Natural killer cell (primary cell): Measurements from ENCODE around the gene DNAH6. TPM values are rescaled to one million over a fixed set of nuclear protein-coding genes. Genes with fewer than 3 reads are reported as not detected.

Experiments
- ATAC-seq, 3 donors: fragments of 150-1000 bp in 2 of 3; fragments of 200-7000 bp in 1 of 3; cut with Tn5 transposase; 1 replicate in 1 of 3; 2 replicates in 2 of 3; pipeline ENCODE4 v1.10.0; 2021; ENCODE audit warnings: mild to moderate bottlenecking in 2 of 3, moderate library complexity in 2 of 3
- DNase-seq, 2 donors: peaks; one replicate each; pipeline versions ENCODE4 v3.0.0 to v3.0.0-alpha.2; 2013 to 2021; ENCODE audit warnings: mixed read lengths in 1 of 2
- H3K27ac ChIP-seq: one replicate; pipeline ENCODE4 v1.5.1; 2013; ENCODE audit warnings: mild to moderate bottlenecking, low read length
- H3K27me3 ChIP-seq: one replicate; pipeline ENCODE4 v1.6.1; 2013; ENCODE audit warnings: low read length; ENCODE audit not compliant: control insufficient read depth, insufficient read depth
- H3K36me3 ChIP-seq: one replicate; pipeline ENCODE4 v1.6.1; 2013; ENCODE audit warnings: low read length; ENCODE audit not compliant: control insufficient read depth, insufficient read depth
- H3K4me1 ChIP-seq: one replicate; pipeline ENCODE4 v1.6.1; 2013; ENCODE audit warnings: low read length; ENCODE audit not compliant: control insufficient read depth, insufficient read depth
- H3K4me3 ChIP-seq: one replicate; pipeline ENCODE4 v1.5.1; 2013; ENCODE audit warnings: low read length
- H3K9me3 ChIP-seq: one replicate; pipeline ENCODE4 v1.6.1; 2013; ENCODE audit warnings: low read length; ENCODE audit not compliant: control insufficient read depth, insufficient read depth
- H3K27ac Mint-ChIP-seq, 2 donors: one replicate each; pipeline ENCODE4 v1.8.0; 2022; ENCODE audit warnings: mild to moderate bottlenecking in 2 of 2, mixed read lengths in 2 of 2, moderate library complexity in 1 of 2
- H3K27me3 Mint-ChIP-seq, 2 donors: one replicate each; pipeline ENCODE4 v1.8.0; 2022; ENCODE audit warnings: low read depth in 2 of 2, mixed read lengths in 2 of 2
- H3K36me3 Mint-ChIP-seq: one replicate; pipeline ENCODE4 v1.8.0; 2022; ENCODE audit warnings: mixed read lengths
- H3K4me1 Mint-ChIP-seq, 2 donors: one replicate each; pipeline ENCODE4 v1.8.0; 2022; ENCODE audit warnings: mixed read lengths in 2 of 2
- H3K4me3 Mint-ChIP-seq: one replicate; pipeline ENCODE4 v1.8.0; 2022; ENCODE audit warnings: mild to moderate bottlenecking, moderate library complexity, mixed read lengths
- H3K9me3 Mint-ChIP-seq, 2 donors: one replicate each; pipeline ENCODE4 v1.8.0; 2022; ENCODE audit warnings: mixed read lengths in 2 of 2
- WGBS: methylation state at CpG from one replicate; pipeline ENCODE4 v1.1.7; 2013; ENCODE audit warnings: missing lambda C conversion rate; ENCODE audit not compliant: insufficient coverage; 5-methylcytosine and 5-hydroxymethylcytosine counted together
- intact Hi-C: fragments of 100-400 bp; cut with micrococcal nuclease; formaldehyde crosslinking; loops from one replicate; pipeline ENCODE4 v1.14.2; 2022
- total RNA-seq, 4 donors: library from RNA; stranded (reverse); fragments of 120-200 nt in 1 of 4; gene quantifications; one replicate each; pipeline versions ENCODE4 v1.2.3 to v1.2.4, GENCODE V29; 2013 to 2022
- TF ChIP-seq, protein P1 (sequence below): fragments of 200-600 bp; IDR thresholded peaks from one replicate; pipeline ENCODE4 v1.8.0; 2022; ENCODE audit warnings: antibody characterized with exemption

The DNAH6 gene
- total RNA-seq, 3 donors from 2014 or later (not counting 1 experiment from before 2014, with no cell fraction given) = 0.05 to 0.60 (median 0.32) TPM

DNA sequence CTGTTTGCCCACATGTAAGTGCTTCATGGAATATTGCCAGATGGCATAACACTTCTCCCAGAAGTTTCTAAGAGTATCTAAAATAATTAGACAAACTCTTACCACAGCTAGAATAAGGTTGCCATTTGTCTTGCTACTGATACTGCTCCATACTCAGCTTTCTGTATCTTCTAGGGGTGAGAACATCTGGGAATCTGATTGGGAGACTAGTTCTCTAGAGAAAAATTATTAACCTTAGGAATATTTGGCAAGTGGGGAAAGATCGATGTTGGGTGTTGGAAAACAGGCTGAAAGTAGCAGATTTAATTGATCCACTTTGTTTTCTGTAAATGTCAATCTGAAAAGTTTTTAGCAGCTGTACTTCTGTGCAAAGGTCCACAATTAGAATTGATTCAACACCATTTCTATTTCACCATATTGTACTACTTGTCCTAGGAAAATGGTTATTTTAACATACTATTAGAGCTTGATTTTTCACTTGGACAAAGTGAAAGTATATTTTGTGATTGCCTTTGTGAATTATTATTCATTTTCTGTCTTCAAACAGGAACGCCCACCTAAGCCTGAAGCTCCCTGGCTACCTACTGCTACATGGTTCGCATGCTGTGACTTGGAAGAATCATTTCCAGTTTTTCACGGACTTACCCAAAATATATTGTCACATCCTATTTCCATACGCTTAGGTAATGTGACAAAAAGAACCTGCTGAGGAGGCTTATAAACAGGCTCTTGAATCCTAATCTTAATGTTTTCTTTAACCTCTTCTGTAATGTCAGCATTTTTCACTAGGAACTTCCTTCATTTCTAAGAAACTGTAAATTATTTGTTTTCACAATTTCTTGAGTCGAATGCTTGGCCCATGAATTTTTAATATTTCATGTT, 216.8 kb downstream of the DNAH6 start:
- Histone ChIP-seq H3K9me3 (no peaks in the 10 kb centered on the region), H3K4me3 (no peak overlapping the region), H3K27ac (no peak overlapping the region), H3K27me3 (no peaks in the 10 kb centered on the region), H3K4me1 (no peaks in the 10 kb centered on the region), H3K36me3 (no peaks in the 10 kb centered on the region)
- no peak for ATAC-seq
- H3K27ac Mint-ChIP-seq = no peak overlapping the region
- H3K36me3 Mint-ChIP-seq = no peaks in the 10 kb centered on the region
- H3K9me3 Mint-ChIP-seq = no peaks in the 10 kb centered on the region
- no peaks in the 10 kb centered on the region for H3K27me3 Mint-ChIP-seq
- TF ChIP-seq, protein P1, sequence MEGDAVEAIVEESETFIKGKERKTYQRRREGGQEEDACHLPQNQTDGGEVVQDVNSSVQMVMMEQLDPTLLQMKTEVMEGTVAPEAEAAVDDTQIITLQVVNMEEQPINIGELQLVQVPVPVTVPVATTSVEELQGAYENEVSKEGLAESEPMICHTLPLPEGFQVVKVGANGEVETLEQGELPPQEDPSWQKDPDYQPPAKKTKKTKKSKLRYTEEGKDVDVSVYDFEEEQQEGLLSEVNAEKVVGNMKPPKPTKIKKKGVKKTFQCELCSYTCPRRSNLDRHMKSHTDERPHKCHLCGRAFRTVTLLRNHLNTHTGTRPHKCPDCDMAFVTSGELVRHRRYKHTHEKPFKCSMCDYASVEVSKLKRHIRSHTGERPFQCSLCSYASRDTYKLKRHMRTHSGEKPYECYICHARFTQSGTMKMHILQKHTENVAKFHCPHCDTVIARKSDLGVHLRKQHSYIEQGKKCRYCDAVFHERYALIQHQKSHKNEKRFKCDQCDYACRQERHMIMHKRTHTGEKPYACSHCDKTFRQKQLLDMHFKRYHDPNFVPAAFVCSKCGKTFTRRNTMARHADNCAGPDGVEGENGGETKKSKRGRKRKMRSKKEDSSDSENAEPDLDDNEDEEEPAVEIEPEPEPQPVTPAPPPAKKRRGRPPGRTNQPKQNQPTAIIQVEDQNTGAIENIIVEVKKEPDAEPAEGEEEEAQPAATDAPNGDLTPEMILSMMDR = no peak
- WGBS = 75% methylated on average over 5 of the region's 6 CpGs
- intact Hi-C loops = no loop called here
- H3K4me3 Mint-ChIP-seq = no peak overlapping the region
- DNase-seq = no peak
- H3K4me1 Mint-ChIP-seq = no peaks in the 10 kb centered on the region

- TF ChIP-seq, protein P1 = no peak
- Mint-ChIP-seq H3K27me3 (peaks cover 0 to 3% of the 10 kb centered on the region in 2 donors), H3K27ac (no peak overlapping the region), H3K36me3 (peaks cover 9% of the 10 kb centered on the region), H3K4me1 (no peaks in the 10 kb centered on the region), H3K4me3 (no peak overlapping the region), H3K9me3 (no peaks in the 10 kb centered on the region)
- H3K27me3 ChIP-seq = no peaks in the 10 kb centered on the region
- H3K9me3 ChIP-seq = no peaks in the 10 kb centered on the region
- H3K4me3 ChIP-seq = no peak overlapping the region
- intact Hi-C loops = no loop called here
- H3K4me1 ChIP-seq = peaks cover 2% of the 10 kb centered on the region
- no peak overlapping the region for H3K27ac ChIP-seq
- no CpG with 5 or more reads among the region's 1 CpG for WGBS
- ATAC-seq (no peak), DNase-seq (no peak)
- H3K36me3 ChIP-seq = no peaks in the 10 kb centered on the region
These were observed 219.1 kb downstream of the DNAH6 start for GRCh38 chr2:84735389-84735788.

- Mint-ChIP-seq H3K9me3 (no peaks in the 10 kb centered on the region), H3K27me3 (peaks cover 0 to 3% of the 10 kb centered on the region in 2 donors), H3K4me1 (peaks cover 6 to 10% of the 10 kb centered on the region in 2 donors), H3K36me3 (peaks cover 9% of the 10 kb centered on the region), H3K27ac (peak overlapping the region; percentile 47 to 54), H3K4me3 (no peak overlapping the region)
- Histone ChIP-seq H3K27ac (peak overlapping the region; percentile 50), H3K9me3 (no peaks in the 10 kb centered on the region), H3K4me3 (no peak overlapping the region), H3K36me3 (no peaks in the 10 kb centered on the region), H3K4me1 (peaks cover 18% of the 10 kb centered on the region), H3K27me3 (no peaks in the 10 kb centered on the region)
- TF ChIP-seq, protein P1 = peak; percentile 28
- 36% methylated on average over 3 of the region's 3 CpGs for WGBS
- peak; percentile 44 to 74 for DNase-seq
- ATAC-seq = peak; percentile 94 to 99 (median 97)
- intact Hi-C loops = loop anchor here (1.0 kb wide), 2 partner anchors 124 to 141 kb away; no protein-coding TSS in a partner anchor
These were observed 225.0 kb downstream of the DNAH6 start for GRCh38 chr2:84741182-84741822.
